Tibial nerve (tissue), 4 donors: Measurements from ENCODE around the gene REG3A. TPM values are rescaled to one million over a fixed set of nuclear protein-coding genes. Genes with fewer than 3 reads are reported as not detected.

Experiments used
- DNase-seq, 2 donors: peaks; one replicate each; pipeline ENCODE4 v3.0.0-alpha.2; 2019; ENCODE audit warnings: low spot score in 2 of 2
- H3K27ac ChIP-seq, 4 donors: fragments of 200-600 bp; sonication (generic) in 3 of 4; one replicate each; pipeline ENCODE4 v1.5.1; 2017 to 2019; ENCODE audit warnings: mild to moderate bottlenecking in 1 of 4
- H3K27me3 ChIP-seq, 2 donors: fragments of 200-600 bp; sonication (generic) in 1 of 2; one replicate each; pipeline versions ENCODE4 v1.5.1 to v1.6.0; 2017 to 2019
- H3K36me3 ChIP-seq, 3 donors: fragments of 200-600 bp; sonication (generic); one replicate each; pipeline ENCODE4 v1.5.1; 2018 to 2019
- H3K4me1 ChIP-seq, 4 donors: fragments of 200-600 bp; sonication (generic) in 3 of 4; one replicate each; pipeline ENCODE4 v1.5.1; 2017 to 2019
- H3K4me3 ChIP-seq, 4 donors: fragments of 200-600 bp; sonication (generic) in 3 of 4; one replicate each; pipeline ENCODE4 v1.5.1; 2017 to 2019; ENCODE audit warnings: mild to moderate bottlenecking in 1 of 4, moderate library complexity in 1 of 4
- H3K9me3 ChIP-seq, 4 donors: fragments of 200-600 bp; sonication (generic) in 3 of 4; one replicate each; pipeline ENCODE4 v1.5.1; 2017 to 2019
- EP300 ChIP-seq, 2 donors: sonication (generic); formaldehyde crosslinking; IDR thresholded peaks; one replicate each; pipeline ENCODE4 v1.6.1; 2017; ENCODE audit warnings: antibody characterized with exemption in 2 of 2, mild to moderate bottlenecking in 1 of 2
- POLR2A ChIP-seq, 2 donors: fragments of 450-650 bp; IDR thresholded peaks; one replicate each; pipeline ENCODE4 v1.6.1; 2017; ENCODE audit warnings: antibody characterized with exemption in 2 of 2, mild to moderate bottlenecking in 2 of 2, moderate library complexity in 2 of 2
- WGBS, 2 donors: methylation state at CpG; one replicate each; pipeline ENCODE4 v1.1.5; 2018; 5-methylcytosine and 5-hydroxymethylcytosine counted together
- total RNA-seq, 4 donors: library from RNA; depleted of rRNA; stranded (reverse); fragments of >200 nt; gene quantifications; one replicate each; pipeline ENCODE4 v1.1.0, GENCODE V29; 2016
- TF ChIP-seq, protein P1 (sequence below), 5 experiments: fragments of 200-600 bp in 3 of 5; fragments of 450-650 bp in 2 of 5; sonication (generic) in 3 of 5; IDR thresholded peaks; one replicate each; pipeline ENCODE4 v1.5.1; 2016 to 2019; ENCODE audit warnings: antibody characterized with exemption in 5 of 5, mild to moderate bottlenecking in 3 of 5, moderate library complexity in 2 of 5

REG3A gene
- total RNA-seq, 4 donors from 2014 or later: not detected

DNA sequence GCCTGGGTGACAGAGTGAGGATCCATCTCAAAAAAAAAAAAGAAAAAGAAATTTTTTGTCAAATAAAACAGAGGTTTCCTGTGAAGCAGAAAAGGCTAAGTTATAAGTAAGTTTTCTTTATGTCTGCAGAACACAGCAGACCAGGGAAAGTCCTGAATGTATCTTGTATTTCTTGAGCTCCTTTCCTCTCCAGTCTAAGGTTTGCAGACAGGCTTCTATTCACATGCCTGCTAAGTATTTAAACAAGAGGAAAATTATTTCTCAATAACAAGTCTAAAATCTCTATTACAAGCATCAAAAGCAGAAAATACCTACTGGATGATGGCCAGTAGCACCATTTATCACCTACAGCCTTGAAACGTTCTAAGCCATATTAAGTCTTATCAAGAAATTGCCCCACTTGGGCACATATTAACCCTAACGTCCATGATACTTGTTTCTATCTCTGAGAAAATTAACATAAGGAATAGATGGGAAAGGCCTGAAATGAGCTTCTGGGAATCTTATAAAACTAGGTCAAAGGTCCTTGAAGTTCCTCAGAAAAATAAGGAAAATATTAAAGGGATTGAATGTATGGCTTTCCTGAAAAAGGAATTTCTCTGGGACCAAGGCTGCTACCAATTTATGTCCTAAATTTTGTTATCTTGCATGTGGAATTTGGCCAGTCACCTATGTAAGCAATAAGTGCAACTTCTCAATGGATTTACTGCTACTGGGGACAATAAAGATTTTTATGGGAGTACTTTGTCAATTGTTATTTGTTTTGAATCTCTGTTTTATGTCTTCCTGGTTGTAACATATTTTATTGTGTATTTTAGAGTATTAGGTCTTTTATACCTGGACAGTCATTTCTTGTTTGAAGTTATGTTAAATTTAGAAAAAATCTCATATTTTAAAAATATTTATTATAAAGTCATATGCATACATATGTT, 42.3 kb downstream of the REG3A start:
- no peak overlapping the region for H3K4me3 ChIP-seq
- DNase-seq: no peak
- H3K27me3 ChIP-seq: no peaks in the 10 kb centered on the region
- TF ChIP-seq EP300 (IDR thresholded peaks at IDR 0.05): no peak
- TF ChIP-seq POLR2A (IDR thresholded peaks at IDR 0.05): no peak
- TF ChIP-seq, protein P1, sequence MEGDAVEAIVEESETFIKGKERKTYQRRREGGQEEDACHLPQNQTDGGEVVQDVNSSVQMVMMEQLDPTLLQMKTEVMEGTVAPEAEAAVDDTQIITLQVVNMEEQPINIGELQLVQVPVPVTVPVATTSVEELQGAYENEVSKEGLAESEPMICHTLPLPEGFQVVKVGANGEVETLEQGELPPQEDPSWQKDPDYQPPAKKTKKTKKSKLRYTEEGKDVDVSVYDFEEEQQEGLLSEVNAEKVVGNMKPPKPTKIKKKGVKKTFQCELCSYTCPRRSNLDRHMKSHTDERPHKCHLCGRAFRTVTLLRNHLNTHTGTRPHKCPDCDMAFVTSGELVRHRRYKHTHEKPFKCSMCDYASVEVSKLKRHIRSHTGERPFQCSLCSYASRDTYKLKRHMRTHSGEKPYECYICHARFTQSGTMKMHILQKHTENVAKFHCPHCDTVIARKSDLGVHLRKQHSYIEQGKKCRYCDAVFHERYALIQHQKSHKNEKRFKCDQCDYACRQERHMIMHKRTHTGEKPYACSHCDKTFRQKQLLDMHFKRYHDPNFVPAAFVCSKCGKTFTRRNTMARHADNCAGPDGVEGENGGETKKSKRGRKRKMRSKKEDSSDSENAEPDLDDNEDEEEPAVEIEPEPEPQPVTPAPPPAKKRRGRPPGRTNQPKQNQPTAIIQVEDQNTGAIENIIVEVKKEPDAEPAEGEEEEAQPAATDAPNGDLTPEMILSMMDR (IDR thresholded peaks at IDR 0.05): no peak
- no peaks in the 10 kb centered on the region for H3K9me3 ChIP-seq
- no peaks in the 10 kb centered on the region for H3K36me3 ChIP-seq
- H3K27ac ChIP-seq: no peak overlapping the region
- 61 to 71% methylated on average over 2 of the region's 2 CpGs for WGBS, 2 donors
- no peaks in the 10 kb centered on the region for H3K4me1 ChIP-seq

GRCh38 chr2:79114797-79115494, 44.6 kb downstream of the REG3A start:
- TF ChIP-seq POLR2A (IDR thresholded peaks at IDR 0.05) (no peak), EP300 (IDR thresholded peaks at IDR 0.05) (no peak)
- TF ChIP-seq, protein P1 (IDR thresholded peaks at IDR 0.05): no peak

DNA sequence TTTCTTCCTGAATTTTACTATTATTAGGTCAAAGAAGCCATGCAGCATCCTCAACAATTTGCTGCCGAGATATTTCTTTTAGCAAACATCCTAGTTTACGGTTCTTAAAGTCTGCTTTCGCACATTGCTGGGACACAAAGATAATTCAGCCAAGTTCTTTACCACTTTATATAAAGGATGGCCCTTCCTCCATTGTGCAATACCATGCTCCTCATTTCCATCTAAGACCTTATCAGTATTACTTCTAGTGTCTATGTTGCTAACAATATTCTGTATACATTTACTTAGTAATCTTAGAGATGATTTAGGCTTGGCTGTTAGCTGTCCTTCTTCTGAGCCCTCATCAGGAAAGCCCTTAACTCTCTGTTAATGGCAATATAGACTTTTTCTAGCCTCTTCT, 47.3 kb downstream of the REG3A start:
- no peak overlapping the region for H3K4me3 ChIP-seq
- H3K9me3 ChIP-seq: no peaks in the 10 kb centered on the region
- no peak overlapping the region for H3K27ac ChIP-seq
- H3K4me1 ChIP-seq: no peaks in the 10 kb centered on the region
- DNase-seq: no peak
- TF ChIP-seq POLR2A (IDR thresholded peaks at IDR 0.05) (no peak), EP300 (IDR thresholded peaks at IDR 0.05) (no peak)
- TF ChIP-seq, protein P1 (IDR thresholded peaks at IDR 0.05): no peak
- H3K36me3 ChIP-seq: no peaks in the 10 kb centered on the region
- 94 to 95% methylated on average over 3 of the region's 3 CpGs for WGBS, 2 donors
- H3K27me3 ChIP-seq: no peaks in the 10 kb centered on the region

More at GRCh38 chr2:79114797-79115494, 44.6 kb downstream of the REG3A start:
- no peak overlapping the region for H3K4me3 ChIP-seq
- DNase-seq: no peak
- 69 to 79% methylated on average over 3 of the region's 3 CpGs for WGBS, 2 donors
- no peak overlapping the region for H3K27ac ChIP-seq
- no peaks in the 10 kb centered on the region for H3K4me1 ChIP-seq
- H3K9me3 ChIP-seq: no peaks in the 10 kb centered on the region
- H3K36me3 ChIP-seq: no peaks in the 10 kb centered on the region
- H3K27me3 ChIP-seq: no peaks in the 10 kb centered on the region

Other genes with a start within 250 kb of the REG3A start
- not detected for gene REG3G, start 134.1 kb downstream of the REG3A start, total RNA-seq
- gene REG1B, start 71.8 kb downstream of the REG3A start, total RNA-seq: 1 to 10 TPM in 3 of 4 donors, not detected in 1; 2.1 to 9.0 (median 4.1) TPM
- gene REG1A, start 39.3 kb downstream of the REG3A start, total RNA-seq: 10 to 100 TPM in 2 of 4 donors, 1 to 10 TPM in 2; 3.8 to 30.9 (median 9.2) TPM